ENCODE data around the gene SNX10. TPM values are rescaled to one million over a fixed set of nuclear protein-coding genes. Genes with fewer than 3 reads are reported as not detected.

SNX10 gene
- total RNA-seq, 2 experiments from 2014 or later: 4.6 to 5.8 TPM

DNA sequence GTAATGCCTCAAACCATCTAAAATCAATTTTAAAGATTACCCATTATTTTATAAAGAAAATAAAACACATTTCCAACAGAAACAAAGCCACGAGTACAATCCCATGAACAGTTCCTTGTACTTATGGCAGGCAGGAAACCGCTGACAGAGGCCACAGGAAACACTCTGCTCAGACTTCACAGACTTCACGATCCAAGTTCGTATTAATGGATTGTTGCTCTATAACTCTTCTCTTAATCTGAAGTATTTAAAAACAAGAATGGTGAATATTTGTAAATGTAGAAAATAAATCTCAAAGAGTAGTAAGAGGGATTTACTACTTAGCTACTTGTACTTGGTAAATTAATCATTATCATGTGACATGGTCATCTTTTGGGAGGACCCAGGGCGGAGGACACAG lies 78.3 kb downstream of the SNX10 start:
- CTCF ChIA-PET: interaction anchor here (0.6 to 3.9 kb wide), 26 partner anchors 13 to 813 kb away, joined by 3 to 39 read pairs (median 4); partner anchors contain the start of genes HOXA3, HOXA9 and SNX10
- Histone ChIP-seq H3K36me3 (ENCODE audit: insufficient read depth, low read length) (peaks cover 17% of the 10 kb centered on the region), H3K27ac (ENCODE audit: low read depth in 1 of 2, low read length in 2 of 2) (no peak overlapping the region), H3K9me3 (ENCODE audit: control insufficient read depth in 1 of 2, insufficient read depth in 1 of 2, low read length in 2 of 2) (no peaks in the 10 kb centered on the region), H3K4me3 (ENCODE audit: low read length) (no peak overlapping the region), H3K27me3 (ENCODE audit: control insufficient read depth in 1 of 2, insufficient read depth in 2 of 2, low read length in 2 of 2) (peaks cover 0 to 14% of the 10 kb centered on the region in 2 experiments), H3K4me1 (ENCODE audit: insufficient read depth, low read length) (peaks cover under 1% of the 10 kb centered on the region)
- no peak for TF ChIP-seq CTCF (IDR thresholded peaks at IDR 0.05)
- Mint-ChIP-seq H3K27me3 (peaks cover 17% of the 10 kb centered on the region), H3K4me1 (ENCODE audit: low read depth) (peaks cover 12% of the 10 kb centered on the region), H3K36me3 (ENCODE audit: low read depth) (peaks cover 28% of the 10 kb centered on the region), H3K27ac (no peak overlapping the region), H3K4me3 (no peak overlapping the region), H3K9me3 (no peaks in the 10 kb centered on the region)
- intact Hi-C loops (cut with DNase I, micrococcal nuclease): no loop called here
- POLR2A ChIA-PET: interaction anchor here (0.9 to 1.7 kb wide), 8 partner anchors 168 to 791 kb away, joined by 3 to 9 read pairs (median 4); partner anchors contain the start of genes CBX3, HNRNPA2B1 and NFE2L3
- ATAC-seq (ENCODE audit: poor library complexity) (peak; percentile 50), DNase-seq (peak in 4 of 14 experiments; percentile 16 to 46 (median 26))

- no peak for TF ChIP-seq CTCF (IDR thresholded peaks at IDR 0.05)
- H3K27ac ChIP-seq (ENCODE audit: low read depth in 1 of 2, low read length in 2 of 2): no peak overlapping the region
- H3K4me1 Mint-ChIP-seq (ENCODE audit: low read depth): peaks cover 18% of the 10 kb centered on the region
- H3K4me1 ChIP-seq (ENCODE audit: insufficient read depth, low read length): peaks cover 15% of the 10 kb centered on the region
- intact Hi-C loops (cut with DNase I, micrococcal nuclease): no loop called here
- H3K36me3 Mint-ChIP-seq (ENCODE audit: low read depth): peaks cover 21% of the 10 kb centered on the region
- DNase-seq (no peak), ATAC-seq (ENCODE audit: poor library complexity) (no peak)
- no peaks in the 10 kb centered on the region for H3K9me3 ChIP-seq (ENCODE audit: control insufficient read depth in 1 of 2, insufficient read depth in 1 of 2, low read length in 2 of 2)
- no peak overlapping the region for H3K4me3 ChIP-seq (ENCODE audit: low read length)
- no peak overlapping the region for H3K27ac Mint-ChIP-seq
- no peaks in the 10 kb centered on the region for H3K36me3 ChIP-seq (ENCODE audit: insufficient read depth, low read length)
- H3K27me3 ChIP-seq (ENCODE audit: control insufficient read depth in 1 of 2, insufficient read depth in 2 of 2, low read length in 2 of 2): peaks cover 0 to 31% of the 10 kb centered on the region in 2 experiments
- no peak overlapping the region for H3K4me3 Mint-ChIP-seq
- peaks cover 35% of the 10 kb centered on the region for H3K27me3 Mint-ChIP-seq
- CTCF ChIA-PET: interaction anchor here (0.9 to 1.4 kb wide), 2 partner anchors 477 to 789 kb away, joined by 3 to 5 read pairs; no protein-coding TSS in a partner anchor
- H3K9me3 Mint-ChIP-seq: no peaks in the 10 kb centered on the region
- POLR2A ChIA-PET: interaction anchor here (1.2 kb wide), 1 partner anchor 172 kb away, joined by 4 read pairs; the partner anchor contains the start of gene HNRNPA2B1
Observed at GRCh38 chr7:26372249-26372648, 80.6 kb downstream of the SNX10 start.

- ChIA-PET CTCF (interaction anchor here (0.9 to 1.4 kb wide), 2 partner anchors 477 to 788 kb away, joined by 3 to 5 read pairs; no protein-coding TSS in a partner anchor), POLR2A (interaction anchor here (1.2 kb wide), 1 partner anchor 173 kb away, joined by 4 read pairs; the partner anchor contains the start of gene HNRNPA2B1)
- TF ChIP-seq CTCF (IDR thresholded peaks at IDR 0.05): no peak
- Mint-ChIP-seq H3K27me3 (peaks cover 40% of the 10 kb centered on the region), H3K4me3 (no peak overlapping the region), H3K36me3 (ENCODE audit: low read depth) (peaks cover 17% of the 10 kb centered on the region), H3K27ac (no peak overlapping the region), H3K9me3 (no peaks in the 10 kb centered on the region), H3K4me1 (ENCODE audit: low read depth) (peaks cover 19% of the 10 kb centered on the region)
- Histone ChIP-seq H3K36me3 (ENCODE audit: insufficient read depth, low read length) (no peaks in the 10 kb centered on the region), H3K27ac (ENCODE audit: low read depth in 1 of 2, low read length in 2 of 2) (no peak overlapping the region), H3K9me3 (ENCODE audit: control insufficient read depth in 1 of 2, insufficient read depth in 1 of 2, low read length in 2 of 2) (no peaks in the 10 kb centered on the region), H3K4me1 (ENCODE audit: insufficient read depth, low read length) (peaks cover 17% of the 10 kb centered on the region), H3K27me3 (ENCODE audit: control insufficient read depth in 1 of 2, insufficient read depth in 2 of 2, low read length in 2 of 2) (peaks cover under 1 to 31% of the 10 kb centered on the region in 2 experiments), H3K4me3 (ENCODE audit: low read length) (no peak overlapping the region)
- intact Hi-C loops (cut with DNase I, micrococcal nuclease): no loop called here
- no peak for ATAC-seq (ENCODE audit: poor library complexity)
- DNase-seq: no peak
Observed at GRCh38 chr7:26372704-26373103, 81.0 kb downstream of the SNX10 start.
